Measurements from ENCODE around the gene COL5A3.

- TF ChIP-seq NPAS2 (CRISPR knock-in tag; IDR thresholded peaks at IDR 0.05; ENCODE audit: borderline replicate concordance) (no peak), CEBPB (IDR thresholded peaks at IDR 0.05) (no peak), MAFK (IDR thresholded peaks at IDR 0.05; ENCODE audit: partially characterized antibody) (no peak), CTCF (IDR thresholded peaks at IDR 0.05) (no peak), TP53 (CRISPR knock-in tag; IDR thresholded peaks at IDR 0.05) (no peak), RAD21 (conservative IDR thresholded peaks at IDR 0.05 in 1 of 2, IDR thresholded peaks at IDR 0.05 in 1 of 2) (no peak), ELK1 (IDR thresholded peaks at IDR 0.05; ENCODE audit: low read depth, low read length) (no peak), POLR2A (IDR thresholded peaks at IDR 0.05; ENCODE audit: low read length) (no peak)
These were observed 8.0 kb upstream of the COL5A3 start for GRCh38 chr19:10018263-10018662.
